NCI-H2107 treated with DMSO at 0.1 percent for 48 hours (cell line): ENCODE measurements around the gene LRRC49.
A peak's percentile ranks its signal among the peaks of the same experiment; 100 is the strongest.
"Not testable (repeated sequence)": the region's sequence is repeated elsewhere in the genome, so short reads cannot be mapped to it uniquely, and the experiment has no call there.

Source experiments
- DNase-seq: peaks from one replicate; lab custom pipeline; 2025; ENCODE audit not compliant: unreplicated experiment; lab: John Stamatoyannopoulos, UW

The LRRC49 gene

DNA sequence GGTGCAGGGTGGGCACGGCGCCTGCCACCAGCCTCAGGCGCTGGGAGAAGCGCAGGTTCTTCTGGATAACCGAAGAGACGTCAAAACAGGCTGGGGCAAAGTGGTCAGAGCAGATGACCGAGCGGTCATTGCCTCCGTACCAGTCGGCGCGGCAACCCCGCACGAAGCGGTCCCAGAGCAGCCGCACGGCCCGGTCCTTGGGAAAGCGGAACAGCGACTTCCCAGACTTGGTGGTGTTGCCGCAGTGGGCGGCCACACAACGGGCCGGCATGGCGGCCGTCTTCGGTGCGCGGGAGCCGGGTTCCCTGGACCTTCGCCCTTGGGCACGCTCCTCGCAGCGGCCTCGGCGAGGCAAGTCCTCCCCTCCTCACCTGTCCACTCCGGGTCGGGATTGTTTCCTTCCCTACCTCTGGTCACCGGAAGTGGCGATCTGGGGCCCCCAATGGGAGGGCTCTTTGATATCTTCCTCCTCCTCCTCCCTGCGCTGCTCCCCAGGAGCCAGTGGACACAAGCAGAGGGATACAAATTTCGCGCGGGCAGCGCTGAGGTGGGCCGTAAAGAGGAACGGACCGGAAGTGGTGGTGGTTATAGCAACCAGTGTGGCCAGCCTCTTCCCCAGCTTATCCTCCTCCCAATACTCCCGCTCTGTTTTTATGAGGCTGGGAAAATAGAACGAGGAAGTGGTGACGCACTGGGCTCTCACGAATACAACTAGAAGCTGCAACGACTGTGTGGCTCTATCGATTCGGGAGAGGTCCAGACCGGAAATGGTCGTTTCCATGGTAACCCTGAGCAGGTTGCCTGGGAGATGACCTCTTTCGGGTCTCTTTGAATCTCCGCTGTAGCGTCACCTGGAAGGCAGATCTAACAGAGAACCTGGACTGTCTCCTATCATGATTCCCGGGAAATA is at the start of gene LRRC49, which contains the start of gene THAP10:
Gene LRRC49 (plus strand): TSS at position 825 of the 910 bp plus-strand sequence. CDS start 69 bp downstream, at position 894.
Gene THAP10 (minus strand): TSS at position 432 of the 910 bp plus-strand sequence. CDS start 161 bp downstream, at position 271.
- DNase-seq = peak; percentile 79

GRCh38 chr15:70845602-70846360 is 46.8 kb upstream of the LRRC49 start:
- no peak for DNase-seq

GRCh38 chr15:70851889-70852288 is 40.7 kb upstream of the LRRC49 start:
- DNase-seq = no peak

GRCh38 chr15:70852501-70853317 is 39.9 kb upstream of the LRRC49 start:
- no peak for DNase-seq

GRCh38 chr15:70853318-70853972 is 39.2 kb upstream of the LRRC49 start:
- DNase-seq = no peak

DNA sequence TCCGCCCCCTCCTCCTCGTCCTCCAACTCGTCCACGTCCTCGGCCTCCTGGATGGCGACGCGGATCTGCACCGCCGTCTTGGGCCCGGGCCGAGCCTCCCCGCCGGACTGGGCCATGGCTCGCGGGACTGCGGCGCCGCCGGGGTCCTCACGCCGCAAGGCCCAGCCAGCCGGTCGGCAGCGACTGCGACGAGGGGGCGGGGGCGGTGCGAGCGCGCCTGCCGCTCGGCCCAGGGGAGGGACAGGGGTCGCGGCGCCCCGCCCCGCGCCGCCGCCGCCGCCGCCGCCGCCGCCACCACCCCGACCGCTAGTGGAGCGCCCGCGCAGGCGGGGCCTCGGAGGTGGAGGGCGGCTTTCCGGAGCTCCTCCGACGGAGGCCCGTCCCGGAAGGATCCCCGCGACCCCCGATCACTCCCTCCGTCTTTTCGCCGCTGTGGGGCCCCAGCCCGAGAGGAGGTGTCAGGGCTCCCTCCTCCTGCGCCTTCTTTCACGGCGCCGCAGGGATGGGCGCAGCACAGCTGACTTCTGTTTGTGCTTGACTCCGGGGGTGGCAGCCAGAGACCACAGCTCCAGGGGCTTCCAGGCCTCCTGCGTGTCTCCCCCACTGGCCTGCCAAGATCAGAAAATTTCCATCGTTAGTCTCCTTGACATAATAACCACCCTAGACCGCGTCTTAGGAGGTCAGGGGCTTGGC is 38.5 kb upstream of the LRRC49 start, which contains the start of gene LARP6:
Gene LARP6 (minus strand): TSS at position 185 of the 693 bp plus-strand sequence. CDS start 69 bp downstream, at position 116.
- DNase-seq = no peak

GRCh38 chr15:70854666-70854976 is 38.0 kb upstream of the LRRC49 start:
- DNase-seq = no peak

DNA sequence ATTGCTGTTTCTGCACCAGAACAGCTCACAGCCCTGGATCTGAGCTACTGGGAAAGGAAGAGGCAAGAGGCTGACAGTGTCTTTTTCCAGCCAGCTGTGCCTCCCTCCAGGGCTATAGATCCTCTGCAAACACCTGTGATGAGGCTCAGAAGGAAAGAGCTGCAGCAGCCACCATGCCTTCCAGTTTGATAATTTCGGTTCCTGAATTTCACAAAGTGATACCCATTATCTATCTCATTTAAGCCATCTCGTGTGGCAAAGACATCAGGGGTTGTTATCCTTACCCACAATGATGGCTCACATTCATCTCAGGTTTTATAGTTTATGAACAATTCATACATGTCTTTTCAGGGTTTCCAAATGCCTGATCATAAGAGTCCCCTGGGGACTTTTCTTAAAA is 36.9 kb upstream of the LRRC49 start:
- no peak for DNase-seq

GRCh38 chr15:70856177-70856883 is 36.3 kb upstream of the LRRC49 start:
- DNase-seq = no peak

GRCh38 chr15:70856884-70857561 is 35.6 kb upstream of the LRRC49 start:
- no peak for DNase-seq

DNA sequence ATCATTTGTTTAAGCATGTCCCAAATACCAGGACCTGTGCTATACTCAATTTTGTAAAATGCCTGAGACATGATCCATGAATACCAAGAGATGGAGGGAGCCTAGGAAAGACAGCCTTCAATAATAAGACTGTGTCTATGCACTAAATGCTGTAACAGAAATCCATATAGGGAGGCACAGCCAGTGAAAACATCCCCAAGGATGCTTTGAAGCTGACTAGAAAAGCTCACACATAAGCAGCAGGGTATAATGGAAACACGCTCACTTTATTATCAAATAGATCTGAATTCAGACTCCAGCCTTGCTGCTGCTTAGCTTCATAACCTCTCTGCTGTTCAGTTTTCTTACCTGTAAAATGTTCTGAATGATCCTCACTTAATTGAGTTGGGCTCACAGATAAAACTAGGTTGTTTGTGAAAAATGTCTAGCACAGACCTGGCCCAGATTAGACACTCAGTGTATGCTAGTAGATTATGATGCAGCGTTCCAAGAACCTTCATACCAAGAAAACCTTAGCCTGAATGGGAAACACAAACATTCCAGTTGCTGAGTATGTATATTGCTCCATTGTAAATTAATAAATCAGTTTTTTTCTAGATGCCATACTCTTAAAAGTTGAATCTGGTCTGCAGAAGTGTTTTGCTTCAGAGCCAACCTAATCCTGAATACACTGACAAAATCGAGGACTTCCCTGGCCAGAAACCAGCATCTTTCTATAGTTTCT is 34.9 kb upstream of the LRRC49 start:
- DNase-seq = no peak

DNA sequence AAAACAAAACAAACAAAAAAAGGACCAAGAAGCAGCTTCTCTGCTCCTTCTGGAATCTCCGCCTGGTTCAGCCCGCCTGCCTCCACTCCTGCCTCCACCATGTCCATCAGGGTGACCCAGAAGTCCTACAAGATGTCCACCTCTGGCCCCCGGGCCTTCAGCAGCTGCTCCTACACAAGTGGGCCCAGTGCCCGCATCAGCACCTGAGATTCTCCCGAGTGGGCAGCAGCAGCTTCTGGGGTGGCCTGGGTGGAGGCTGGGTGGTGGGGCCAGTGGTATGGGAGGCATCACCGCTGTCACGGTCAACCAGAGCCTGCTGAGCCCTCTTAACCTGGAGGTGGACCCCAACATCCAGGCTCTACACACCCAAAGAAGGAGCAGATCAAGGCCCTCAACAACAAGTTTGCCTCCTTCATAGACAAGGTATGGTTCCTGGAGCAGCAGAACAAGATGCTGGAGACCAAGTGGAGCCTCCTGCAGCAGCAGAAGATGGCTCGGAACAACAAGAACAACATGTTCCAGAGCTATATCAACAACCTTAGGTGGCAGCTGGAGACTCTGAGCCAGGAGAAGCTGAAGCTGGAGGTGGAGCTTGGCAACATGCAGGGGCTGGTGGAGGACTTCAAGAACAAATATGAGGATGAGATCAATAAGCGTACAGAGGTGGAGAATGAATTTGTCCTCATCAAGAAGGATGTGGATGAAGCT is 33.9 kb upstream of the LRRC49 start:
- DNase-seq = not testable (repeated sequence)

DNA sequence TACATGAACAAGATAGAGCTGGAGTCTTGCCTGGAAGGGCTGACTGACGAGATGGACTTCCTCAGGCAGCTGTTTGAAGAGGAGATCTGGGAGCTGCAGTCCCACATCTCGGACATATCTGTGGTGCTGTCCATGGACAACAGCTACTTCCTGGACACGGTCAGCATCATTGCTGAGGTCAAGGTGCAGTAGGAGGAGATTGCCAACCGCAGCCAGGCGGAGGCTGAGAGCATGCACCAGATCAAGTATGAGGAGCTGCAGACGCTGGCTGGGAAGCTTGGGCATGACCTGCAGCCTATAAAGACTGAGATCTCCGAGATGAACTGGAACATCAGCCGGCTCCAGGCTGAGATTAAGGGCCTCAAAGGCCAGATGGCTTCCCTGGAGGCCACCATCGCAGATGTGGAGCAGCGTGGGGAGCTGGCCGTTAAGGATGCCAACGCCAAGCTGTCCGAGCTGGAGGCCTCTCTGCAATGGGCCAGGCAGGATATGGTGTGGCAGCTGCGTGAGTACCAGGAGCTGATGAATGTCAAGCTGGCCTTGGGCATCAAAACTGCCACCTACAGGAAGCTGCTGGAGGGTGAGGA is 33.2 kb upstream of the LRRC49 start:
- DNase-seq = no peak

DNA sequence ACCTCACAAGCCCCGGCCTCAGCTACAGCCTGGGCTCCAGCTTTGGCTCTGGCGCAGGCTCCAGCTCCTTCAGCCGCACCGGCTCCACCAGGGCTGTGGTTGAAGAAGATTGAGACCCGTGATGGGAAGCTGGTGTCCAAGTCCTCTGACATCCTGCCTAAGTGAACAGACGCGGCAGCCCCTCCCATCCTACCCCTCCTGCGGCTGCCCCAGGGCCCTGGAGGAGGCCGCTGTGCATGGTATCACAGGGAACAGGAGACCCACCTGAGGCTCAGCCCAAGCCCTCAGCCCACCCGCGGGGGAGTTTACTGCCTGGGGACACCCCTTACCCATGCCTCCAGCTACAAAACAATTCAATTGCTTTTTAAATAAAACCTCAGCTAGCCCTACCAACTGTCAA is 32.6 kb upstream of the LRRC49 start:
- no peak for DNase-seq

- DNase-seq = no peak
Observed at GRCh38 chr15:70863450-70864218, 29.0 kb upstream of the LRRC49 start.

GRCh38 chr15:70866982-70867641 is 25.5 kb upstream of the LRRC49 start:
- no peak for DNase-seq
